ENCODE data around the gene PTTG2.

PTTG2 gene

GRCh38 chr4:37989398-37990260 lies 29.4 kb downstream of the PTTG2 start:
- DNase-seq: no peak

- no peak for DNase-seq
Observed at GRCh38 chr4:37990731-37991245, 30.6 kb downstream of the PTTG2 start.

- DNase-seq: no peak
Observed at GRCh38 chr4:37991623-37992410, 31.6 kb downstream of the PTTG2 start.

GRCh38 chr4:37993806-37994205 lies 33.6 kb downstream of the PTTG2 start:
- DNase-seq: no peak

GRCh38 chr4:37994569-37994968 lies 34.4 kb downstream of the PTTG2 start:
- DNase-seq: no peak

GRCh38 chr4:37995299-37995821 lies 35.2 kb downstream of the PTTG2 start:
- DNase-seq: no peak

- no peak for DNase-seq
Observed at GRCh38 chr4:37995981-37996775, 36.0 kb downstream of the PTTG2 start.

GRCh38 chr4:37998226-37998625 lies 38.0 kb downstream of the PTTG2 start:
- no peak for DNase-seq

- DNase-seq: peak; percentile 76
Observed at GRCh38 chr4:37999000-37999716, 39.0 kb downstream of the PTTG2 start.

GRCh38 chr4:37999965-38000364 lies 39.8 kb downstream of the PTTG2 start:
- DNase-seq: no peak

GRCh38 chr4:38001927-38002326 lies 41.7 kb downstream of the PTTG2 start:
- DNase-seq: no peak

GRCh38 chr4:38002451-38003071 lies 42.4 kb downstream of the PTTG2 start:
- no peak for DNase-seq

- DNase-seq: no peak
Observed at GRCh38 chr4:38003102-38003501, 42.9 kb downstream of the PTTG2 start.

- no peak for DNase-seq
Observed at GRCh38 chr4:38003628-38004027, 43.4 kb downstream of the PTTG2 start.

- DNase-seq: no peak
Observed at GRCh38 chr4:38004062-38004461, 43.9 kb downstream of the PTTG2 start.

GRCh38 chr4:38004887-38005286 lies 44.7 kb downstream of the PTTG2 start:
- DNase-seq: no peak

- DNase-seq: no peak
Observed at GRCh38 chr4:38005637-38006036, 45.4 kb downstream of the PTTG2 start.

- no peak for DNase-seq
Observed at GRCh38 chr4:38007645-38008044, 47.4 kb downstream of the PTTG2 start.

- no peak for DNase-seq
Observed at GRCh38 chr4:38008571-38009021, 48.4 kb downstream of the PTTG2 start.

- DNase-seq: no peak
Observed at GRCh38 chr4:38009421-38009820, 49.2 kb downstream of the PTTG2 start.

GRCh38 chr4:38009949-38010348 lies 49.8 kb downstream of the PTTG2 start:
- DNase-seq: no peak

Data from NCI-H2081 treated with DMSO at 0.1 percent for 48 hours (cell line).